OCI-LY1 (cell line): ENCODE data around the gene AFTPH.

Experiments used
- H2AFZ ChIP-seq: fragments of 200-600 bp; sonication (generic), shearing (Covaris generic); 2 replicates; pipeline ENCODE4 v1.6.0; 2014; ENCODE audit warnings: antibody characterized with exemption, mild to moderate bottlenecking, low read length
- H3F3A ChIP-seq: fragments of 200-600 bp; sonication (generic), shearing (Covaris generic); 2 replicates; pipeline ENCODE4 v1.6.0; 2014; ENCODE audit warnings: mild to moderate bottlenecking, antibody characterized with exemption, low read length, moderate library complexity; ENCODE audit not compliant: insufficient read depth
- H3K27ac ChIP-seq: fragments of 200-600 bp; sonication (generic); 2 replicates; pipeline ENCODE4 v1.5.1; 2014; ENCODE audit warnings: low read length, mixed run types, mild to moderate bottlenecking, low read depth; ENCODE audit not compliant: poor library complexity, severe bottlenecking
- H3K27me3 ChIP-seq: fragments of 200-600 bp; sonication (generic); 2 replicates; pipeline ENCODE4 v1.6.0; 2014; ENCODE audit warnings: antibody characterized with exemption, mild to moderate bottlenecking, low read length, moderate library complexity; ENCODE audit not compliant: insufficient read depth
- H3K36me3 ChIP-seq: fragments of 200-600 bp; sonication (generic); 2 replicates; pipeline ENCODE4 v1.6.1; 2014; ENCODE audit warnings: mild to moderate bottlenecking, antibody characterized with exemption, low read length, moderate library complexity, mixed read lengths; ENCODE audit not compliant: insufficient read depth
- H3K4me1 ChIP-seq: fragments of 200-600 bp; sonication (generic); 2 replicates; pipeline ENCODE4 v1.5.1; 2014; ENCODE audit warnings: mild to moderate bottlenecking, low read length, moderate library complexity; ENCODE audit not compliant: insufficient read depth, severe bottlenecking
- H3K4me2 ChIP-seq: fragments of 200-600 bp; sonication (generic), shearing (Covaris generic); 2 replicates; pipeline ENCODE4 v1.6.1; 2014; ENCODE audit warnings: low read length
- H3K4me3 ChIP-seq: fragments of 200-600 bp; sonication (generic); 2 replicates; pipeline ENCODE4 v1.5.1; 2014; ENCODE audit warnings: low read length, low read depth, mild to moderate bottlenecking, mixed read lengths; ENCODE audit not compliant: poor library complexity, severe bottlenecking
- H3K79me2 ChIP-seq: fragments of 200-600 bp; shearing (Covaris generic); 2 replicates; pipeline ENCODE4 v1.6.1; 2016; ENCODE audit warnings: mixed run types, low read length, mixed read lengths; ENCODE audit not compliant: insufficient read depth
- H3K9ac ChIP-seq: fragments of 200-600 bp; sonication (generic), shearing (Covaris generic); 2 replicates; pipeline ENCODE4 v1.6.1; 2014; ENCODE audit warnings: mild to moderate bottlenecking, low read length, mixed read lengths
- H3K9me2 ChIP-seq: fragments of 200-600 bp; sonication (generic), shearing (Covaris generic); 2 replicates; pipeline ENCODE4 v1.6.1; 2014; ENCODE audit warnings: low read depth, mild to moderate bottlenecking, low read length, mixed read lengths
- H3K9me3 ChIP-seq: fragments of 200-600 bp; shearing (Covaris generic); 2 replicates; pipeline ENCODE4 v1.6.1; 2014; ENCODE audit warnings: low read length, mixed read lengths
- H4K20me1 ChIP-seq: fragments of 200-600 bp; sonication (generic), shearing (Covaris generic); 2 replicates; pipeline ENCODE4 v1.6.0; 2016; ENCODE audit warnings: mild to moderate bottlenecking, low read length; ENCODE audit not compliant: insufficient read depth
- EZH2 ChIP-seq: fragments of 200-600 bp; sonication (generic), shearing (Covaris generic); IDR thresholded peaks from 2 replicates; pipeline ENCODE4 v1.8.0; 2017; ENCODE audit warnings: borderline replicate concordance, mixed run types, mild to moderate bottlenecking, antibody characterized with exemption, low read length, moderate library complexity, mixed read lengths
- TF ChIP-seq, protein P1 (sequence below): fragments of 200-600 bp; sonication (generic), shearing (Covaris generic); IDR thresholded peaks from 2 replicates; pipeline ENCODE4 v1.5.1; 2017; ENCODE audit warnings: mild to moderate bottlenecking, antibody characterized with exemption, low read length, moderate library complexity, mixed read lengths

The AFTPH gene

GRCh38 chr2:64612575-64613195, 88.6 kb downstream of the AFTPH start:
- Histone ChIP-seq H4K20me1 (no peaks in the 10 kb centered on the region), H3K79me2 (no peaks in the 10 kb centered on the region), H3K9me2 (no peaks in the 10 kb centered on the region), H3F3A (no peaks in the 10 kb centered on the region), H3K9ac (no peak overlapping the region), H2AFZ (no peak overlapping the region), H3K9me3 (no peaks in the 10 kb centered on the region), H3K4me3 (no peak overlapping the region), H3K27ac (no peak overlapping the region), H3K36me3 (no peaks in the 10 kb centered on the region), H3K4me1 (peaks cover 20% of the 10 kb centered on the region), H3K4me2 (no peak overlapping the region), H3K27me3 (no peaks in the 10 kb centered on the region)
- TF ChIP-seq EZH2 = no peak
- TF ChIP-seq, protein P1, sequence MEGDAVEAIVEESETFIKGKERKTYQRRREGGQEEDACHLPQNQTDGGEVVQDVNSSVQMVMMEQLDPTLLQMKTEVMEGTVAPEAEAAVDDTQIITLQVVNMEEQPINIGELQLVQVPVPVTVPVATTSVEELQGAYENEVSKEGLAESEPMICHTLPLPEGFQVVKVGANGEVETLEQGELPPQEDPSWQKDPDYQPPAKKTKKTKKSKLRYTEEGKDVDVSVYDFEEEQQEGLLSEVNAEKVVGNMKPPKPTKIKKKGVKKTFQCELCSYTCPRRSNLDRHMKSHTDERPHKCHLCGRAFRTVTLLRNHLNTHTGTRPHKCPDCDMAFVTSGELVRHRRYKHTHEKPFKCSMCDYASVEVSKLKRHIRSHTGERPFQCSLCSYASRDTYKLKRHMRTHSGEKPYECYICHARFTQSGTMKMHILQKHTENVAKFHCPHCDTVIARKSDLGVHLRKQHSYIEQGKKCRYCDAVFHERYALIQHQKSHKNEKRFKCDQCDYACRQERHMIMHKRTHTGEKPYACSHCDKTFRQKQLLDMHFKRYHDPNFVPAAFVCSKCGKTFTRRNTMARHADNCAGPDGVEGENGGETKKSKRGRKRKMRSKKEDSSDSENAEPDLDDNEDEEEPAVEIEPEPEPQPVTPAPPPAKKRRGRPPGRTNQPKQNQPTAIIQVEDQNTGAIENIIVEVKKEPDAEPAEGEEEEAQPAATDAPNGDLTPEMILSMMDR = no peak

DNA sequence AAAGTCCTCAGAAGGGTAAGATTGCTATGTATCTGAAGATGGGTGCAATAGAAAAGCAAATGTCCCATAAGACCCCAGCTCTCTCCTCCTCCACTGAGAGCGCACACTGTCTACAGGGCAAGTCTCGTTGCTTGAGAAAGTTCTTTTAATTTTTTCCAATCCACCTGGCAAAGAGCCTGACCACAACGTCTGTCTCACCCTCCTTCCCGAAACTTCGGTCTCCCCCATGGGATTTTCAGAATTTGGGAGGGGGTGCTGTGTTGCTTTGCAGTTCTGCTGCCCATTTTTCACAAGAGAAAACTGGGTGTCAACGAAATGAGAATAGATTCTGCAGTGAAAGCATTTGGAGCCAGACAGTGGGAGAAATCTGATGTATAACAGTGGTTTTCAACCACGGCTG, 89.1 kb downstream of the AFTPH start:
- Histone ChIP-seq H2AFZ (no peak overlapping the region), H3K9me2 (no peaks in the 10 kb centered on the region), H3K79me2 (no peaks in the 10 kb centered on the region), H3K9ac (no peak overlapping the region), H3K36me3 (no peaks in the 10 kb centered on the region), H3K4me1 (peaks cover 15% of the 10 kb centered on the region), H3K27me3 (no peaks in the 10 kb centered on the region), H3K4me2 (no peak overlapping the region), H3F3A (no peaks in the 10 kb centered on the region), H4K20me1 (no peaks in the 10 kb centered on the region), H3K9me3 (no peaks in the 10 kb centered on the region), H3K27ac (no peak overlapping the region), H3K4me3 (no peak overlapping the region)
- TF ChIP-seq EZH2 = no peak
- TF ChIP-seq, protein P1 = no peak

DNA sequence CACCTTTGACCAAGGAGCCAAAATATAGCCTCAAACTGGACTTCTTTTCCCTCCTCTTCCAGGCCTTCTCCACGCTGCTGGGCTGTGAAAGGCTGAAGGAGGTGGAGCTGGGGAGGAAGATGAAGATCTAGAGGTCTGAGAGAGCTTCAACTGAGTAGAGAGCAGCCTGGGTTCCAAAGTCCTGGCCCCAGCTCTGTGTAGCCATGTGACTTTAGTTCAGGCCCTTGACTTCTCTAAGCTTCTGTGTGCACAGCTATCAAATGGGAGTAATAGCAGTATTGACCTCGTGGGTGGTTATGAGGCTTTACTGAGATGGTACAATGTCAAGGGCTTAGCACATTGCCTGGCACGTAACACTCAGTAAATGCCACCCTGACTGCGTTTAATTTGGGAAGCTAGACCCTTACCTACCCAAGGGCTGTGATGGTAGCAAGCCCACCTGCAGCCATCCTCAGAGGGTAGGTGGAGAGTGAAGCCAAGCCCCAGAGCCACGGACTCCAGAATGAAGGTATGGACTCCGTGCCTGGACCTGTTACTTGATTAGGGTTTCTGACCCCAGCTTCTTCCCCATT, 91.2 kb downstream of the AFTPH start:
- no peaks in the 10 kb centered on the region for H3K9me3 ChIP-seq
- H3K9ac ChIP-seq = no peak overlapping the region
- no peaks in the 10 kb centered on the region for H3K27me3 ChIP-seq
- no peak overlapping the region for H3K4me3 ChIP-seq
- no peaks in the 10 kb centered on the region for H3K79me2 ChIP-seq
- no peaks in the 10 kb centered on the region for H3K9me2 ChIP-seq
- no peaks in the 10 kb centered on the region for H3K4me1 ChIP-seq
- no peaks in the 10 kb centered on the region for H3K36me3 ChIP-seq
- TF ChIP-seq EZH2 = no peak
- TF ChIP-seq, protein P1 = no peak
- H3K4me2 ChIP-seq = no peak overlapping the region
- no peak overlapping the region for H2AFZ ChIP-seq
- no peaks in the 10 kb centered on the region for H3F3A ChIP-seq
- no peaks in the 10 kb centered on the region for H4K20me1 ChIP-seq
- no peak overlapping the region for H3K27ac ChIP-seq
